NT2/D1 (cell line): ENCODE measurements around the gene ADSS1.

Experiments used
- DNase-seq: peaks from one replicate; pipeline ENCODE4 v3.0.0-alpha.2; 2011; ENCODE audit warnings: low read depth, low spot score
- H3K27me3 ChIP-seq: 2 replicates; pipeline ENCODE4 v1.6.0; 2011; ENCODE audit warnings: mild to moderate bottlenecking; ENCODE audit not compliant: insufficient read length, insufficient read depth
- H3K36me3 ChIP-seq: 2 replicates; pipeline ENCODE4 v1.6.1; 2011; ENCODE audit warnings: mild to moderate bottlenecking, low read length, mixed read lengths; ENCODE audit not compliant: insufficient read depth, insufficient read length
- H3K4me1 ChIP-seq: 2 replicates; pipeline ENCODE4 v1.5.1; 2011; ENCODE audit not compliant: insufficient read depth, insufficient read length
- H3K4me3 ChIP-seq: 2 replicates; pipeline ENCODE4 v1.5.1; 2011; ENCODE audit warnings: low read depth; ENCODE audit not compliant: insufficient read length
- H3K9ac ChIP-seq: 2 replicates; pipeline ENCODE4 v1.6.0; 2011; ENCODE audit warnings: low read depth; ENCODE audit not compliant: insufficient read length
- H3K9me3 ChIP-seq: 2 replicates; pipeline ENCODE4 v1.5.1; 2011; ENCODE audit warnings: mild to moderate bottlenecking, low read length; ENCODE audit not compliant: insufficient read depth
- SUZ12 ChIP-seq: IDR thresholded peaks from 2 replicates; pipeline ENCODE4 v1.6.1; 2011; ENCODE audit not compliant: insufficient read length, insufficient read depth; ENCODE audit errors: extremely low read depth
- YY1 ChIP-seq: IDR thresholded peaks from 2 replicates; pipeline ENCODE4 v1.6.1; 2011; ENCODE audit not compliant: insufficient read length, insufficient read depth
- ZNF274 ChIP-seq: IDR thresholded peaks from 2 replicates; pipeline ENCODE4 v1.6.1; 2011; ENCODE audit warnings: mild to moderate bottlenecking, low read depth, low read length

The ADSS1 gene

DNA sequence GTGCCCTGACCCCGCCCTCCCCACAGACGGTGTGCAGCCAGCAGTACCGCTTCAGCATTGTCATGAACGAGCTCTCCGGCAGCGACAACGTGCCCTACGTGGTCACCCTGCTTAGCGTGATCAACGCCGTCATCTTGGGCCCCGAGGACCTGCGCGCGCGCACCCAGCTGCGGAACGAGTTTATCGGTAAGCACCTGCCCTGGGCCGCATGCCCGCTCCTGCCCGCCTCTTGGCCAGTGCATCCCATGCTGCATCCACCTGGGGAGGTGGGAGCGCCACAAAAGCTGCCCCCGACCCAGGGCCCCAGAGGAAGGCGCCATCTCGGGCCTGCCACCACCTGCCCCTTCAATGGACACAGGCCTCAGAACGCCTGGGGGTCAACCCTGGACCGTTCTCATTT, 20.8 kb upstream of the ADSS1 start:
- Histone ChIP-seq H3K4me3 (no peak overlapping the region), H3K4me1 (peaks cover 7% of the 10 kb centered on the region), H3K36me3 (peaks cover 68% of the 10 kb centered on the region), H3K27me3 (no peaks in the 10 kb centered on the region), H3K9me3 (peaks cover 7% of the 10 kb centered on the region; the same call in 1 of the 2 replicates), H3K9ac (no peak overlapping the region)
- no peak for TF ChIP-seq SUZ12
- no peak for DNase-seq

GRCh38 chr14:104704252-104704651, 19.8 kb upstream of the ADSS1 start:
- Histone ChIP-seq H3K4me1 (peaks cover 10% of the 10 kb centered on the region), H3K36me3 (peaks cover 74% of the 10 kb centered on the region), H3K9ac (no peak overlapping the region)

DNA sequence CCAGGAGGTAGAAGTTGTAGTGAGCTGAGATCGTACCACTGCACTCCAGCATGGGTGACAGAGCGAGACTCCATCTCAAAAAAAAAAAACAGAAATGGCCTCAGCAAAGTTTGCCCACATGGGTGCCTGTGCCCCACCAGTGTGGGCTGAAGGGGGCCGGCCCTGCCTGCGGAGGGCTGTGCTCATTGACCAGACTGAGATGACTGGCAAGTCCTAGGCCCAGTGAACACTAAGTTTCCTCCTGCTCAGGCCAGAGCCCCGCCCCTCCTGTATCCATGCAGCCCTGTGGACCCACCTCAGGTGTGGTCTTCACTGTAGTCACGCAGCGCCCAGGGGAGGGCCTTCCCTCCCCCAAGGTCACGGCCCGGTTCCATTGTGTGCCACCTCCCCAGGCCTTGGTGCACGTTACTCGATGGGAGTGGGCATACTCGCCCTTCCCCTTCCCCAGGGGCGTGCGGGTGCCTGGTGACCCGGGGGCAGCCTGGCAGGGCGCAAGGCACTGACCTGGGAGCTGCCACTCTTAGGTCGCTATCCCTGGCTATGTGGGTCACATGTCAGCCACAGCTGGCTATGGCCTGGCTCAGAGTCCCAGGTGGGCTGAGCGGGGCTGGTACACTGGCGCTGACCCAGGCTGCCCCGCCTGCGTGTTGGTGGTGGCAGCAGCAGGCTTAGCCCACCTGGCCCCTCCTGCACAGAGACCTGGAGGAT, 18.5 kb upstream of the ADSS1 start:
- peaks cover 15% of the 10 kb centered on the region for H3K4me1 ChIP-seq
- H3K9ac ChIP-seq = no peak overlapping the region
- DNase-seq = no peak
- TF ChIP-seq ZNF274 = no peak
- TF ChIP-seq YY1 = no peak
- TF ChIP-seq SUZ12 = no peak
- no peaks in the 10 kb centered on the region for H3K27me3 ChIP-seq
- H3K9me3 ChIP-seq = peaks cover 7% of the 10 kb centered on the region; the same call in 1 of the 2 replicates
- H3K36me3 ChIP-seq = peaks cover 78% of the 10 kb centered on the region
- no peak overlapping the region for H3K4me3 ChIP-seq

More at GRCh38 chr14:104704252-104704651, 19.8 kb upstream of the ADSS1 start:
- no peaks in the 10 kb centered on the region for H3K27me3 ChIP-seq
- H3K4me3 ChIP-seq = no peak overlapping the region
- H3K9me3 ChIP-seq = peaks cover 7% of the 10 kb centered on the region; the same call in 1 of the 2 replicates
- DNase-seq = no peak
- no peak for TF ChIP-seq ZNF274
- TF ChIP-seq SUZ12 = no peak
- no peak for TF ChIP-seq YY1

DNA sequence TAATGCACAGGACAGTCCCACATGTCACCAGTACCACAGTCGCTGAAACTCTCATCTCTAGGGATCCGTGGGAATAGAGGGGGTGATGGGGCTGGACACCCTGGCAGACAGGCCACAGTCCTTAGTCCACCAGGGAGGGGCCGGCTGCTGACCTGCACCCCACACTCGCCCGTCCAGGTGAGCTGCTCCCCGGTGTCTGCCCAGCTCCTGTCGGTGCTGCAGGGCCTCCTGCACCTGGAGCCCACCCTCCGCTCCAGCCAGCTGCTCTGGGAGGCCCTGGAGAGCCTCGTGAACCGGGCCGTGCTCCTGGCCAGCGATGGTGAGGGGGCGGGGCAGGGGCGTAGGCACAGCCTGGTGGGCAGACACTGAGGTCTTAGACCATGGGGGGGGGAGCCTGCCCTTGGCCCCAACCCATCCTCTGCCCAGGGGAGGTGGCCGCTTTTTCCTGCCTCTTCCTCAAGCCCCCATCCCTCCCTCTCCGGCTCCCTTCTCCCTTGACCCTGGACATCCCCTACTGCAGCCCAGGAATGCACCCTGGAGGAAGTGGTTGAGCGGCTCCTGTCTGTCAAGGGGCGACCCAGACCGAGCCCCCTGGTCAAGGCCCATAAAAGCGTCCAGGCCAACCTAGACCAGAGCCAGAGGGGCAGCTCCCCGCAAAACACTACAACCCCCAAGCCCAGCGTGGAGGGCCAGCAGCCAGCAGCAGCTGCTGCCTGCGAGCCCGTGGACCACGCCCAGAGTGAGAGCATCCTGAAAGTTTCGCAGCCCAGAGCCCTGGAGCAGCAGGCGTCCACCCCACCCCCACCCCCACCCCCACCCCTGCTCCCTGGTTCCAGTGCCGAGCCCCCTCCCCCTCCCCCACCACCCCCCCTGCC, 17.1 kb upstream of the ADSS1 start:
- H3K27me3 ChIP-seq = no peaks in the 10 kb centered on the region
- H3K4me3 ChIP-seq = no peak overlapping the region
- H3K4me1 ChIP-seq = peaks cover 15% of the 10 kb centered on the region
- H3K36me3 ChIP-seq = peaks cover 80% of the 10 kb centered on the region
- H3K9me3 ChIP-seq = peaks cover 7% of the 10 kb centered on the region; the same call in 1 of the 2 replicates
- TF ChIP-seq YY1 (no peak), SUZ12 (no peak), ZNF274 (no peak)
- no peak overlapping the region for H3K9ac ChIP-seq
- no peak for DNase-seq

GRCh38 chr14:104707608-104708595, 16.1 kb upstream of the ADSS1 start:
- Histone ChIP-seq H3K4me1 (peaks cover 15% of the 10 kb centered on the region), H3K27me3 (no peaks in the 10 kb centered on the region), H3K4me3 (no peak overlapping the region), H3K9ac (no peak overlapping the region), H3K9me3 (peaks cover 7% of the 10 kb centered on the region; the same call in 1 of the 2 replicates), H3K36me3 (peaks cover 85% of the 10 kb centered on the region)
- TF ChIP-seq YY1 = no peak
- TF ChIP-seq ZNF274 = no peak
- TF ChIP-seq SUZ12 = no peak
- no peak for DNase-seq

DNA sequence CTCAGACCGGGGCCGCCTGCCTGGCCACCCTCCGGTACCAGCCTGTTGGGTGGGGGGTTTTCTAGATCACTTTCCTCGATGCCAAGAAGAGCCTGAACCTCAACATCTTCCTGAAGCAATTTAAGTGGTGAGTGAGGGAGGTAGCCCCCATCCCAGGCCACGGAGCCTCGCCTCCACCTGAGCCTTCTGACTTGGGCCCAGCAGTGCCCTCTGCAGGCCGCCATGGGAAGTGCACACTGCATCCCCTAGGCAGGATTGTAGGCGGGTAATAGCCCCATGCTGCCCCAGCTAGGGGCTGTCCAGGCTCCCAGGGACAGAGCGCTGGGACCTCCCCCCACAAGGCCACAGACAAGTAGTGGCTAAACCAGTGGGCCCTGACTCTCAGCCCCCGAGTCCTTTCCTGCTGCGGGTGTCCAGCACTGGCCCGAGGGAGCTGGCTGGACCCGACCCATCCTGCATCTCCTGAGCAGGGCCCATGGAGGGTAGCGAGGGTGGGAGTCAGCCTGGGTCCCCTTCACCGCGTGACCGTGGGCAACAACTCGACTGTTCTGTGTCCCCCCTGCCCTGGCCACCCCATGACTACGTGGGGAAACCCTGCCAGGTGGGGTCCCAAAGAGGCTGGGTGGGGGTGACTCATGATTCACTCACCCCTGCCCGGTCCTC, 15.3 kb upstream of the ADSS1 start:
- Histone ChIP-seq H3K4me1 (peaks cover 15% of the 10 kb centered on the region), H3K27me3 (no peaks in the 10 kb centered on the region), H3K36me3 (peaks cover 85% of the 10 kb centered on the region), H3K9me3 (peaks cover 6% of the 10 kb centered on the region; the same call in 1 of the 2 replicates), H3K4me3 (no peak overlapping the region), H3K9ac (no peak overlapping the region)
- no peak for TF ChIP-seq YY1
- no peak for TF ChIP-seq ZNF274
- TF ChIP-seq SUZ12 = no peak
- peak; percentile 54 for DNase-seq
